HUES64 (cell line): ENCODE data around the gene PPP1CC.

Experiments
- H3K27ac ChIP-seq: 2 replicates; pipeline ENCODE4 v1.7.0; 2013; ENCODE audit warnings: low read depth, low read length, inconsistent platforms
- H3K27me3 ChIP-seq: 2 replicates; pipeline ENCODE4 v1.6.1; 2013; ENCODE audit warnings: mild to moderate bottlenecking, low read length; ENCODE audit not compliant: insufficient read depth
- H3K36me3 ChIP-seq: 2 replicates; pipeline ENCODE4 v1.6.1; 2013; ENCODE audit warnings: mild to moderate bottlenecking, low read length; ENCODE audit not compliant: insufficient read depth
- H3K4me1 ChIP-seq: 2 replicates; pipeline ENCODE4 v1.6.1; 2013; ENCODE audit warnings: mild to moderate bottlenecking, low read length, moderate library complexity; ENCODE audit not compliant: insufficient read depth
- H3K4me3 ChIP-seq: 2 replicates; pipeline ENCODE4 v1.5.1; 2013; ENCODE audit warnings: mild to moderate bottlenecking, low read length, moderate library complexity
- H3K9ac ChIP-seq: 2 replicates; pipeline ENCODE4 v1.6.1; 2013; ENCODE audit warnings: mild to moderate bottlenecking, low read depth, low read length
- H3K9me3 ChIP-seq: 2 replicates; pipeline ENCODE4 v1.6.1; 2013; ENCODE audit warnings: low read depth, low read length; ENCODE audit not compliant: insufficient read depth
- WGBS: fragments of 150-250, 120-280 bp; methylation state at CpG from one replicate; pipeline ENCODE4 v1.1.7; 2013; ENCODE audit warnings: missing lambda C conversion rate; 5-methylcytosine and 5-hydroxymethylcytosine counted together

PPP1CC gene

GRCh38 chr12:110698171-110698902 lies 44.4 kb downstream of the PPP1CC start:
- Histone ChIP-seq H3K4me1 (no peaks in the 10 kb centered on the region), H3K9ac (no peak overlapping the region), H3K27me3 (no peaks in the 10 kb centered on the region), H3K4me3 (no peak overlapping the region), H3K36me3 (no peaks in the 10 kb centered on the region), H3K9me3 (no peaks in the 10 kb centered on the region), H3K27ac (no peak overlapping the region)
- 63% methylated on average over 19 of the region's 20 CpGs for WGBS

DNA sequence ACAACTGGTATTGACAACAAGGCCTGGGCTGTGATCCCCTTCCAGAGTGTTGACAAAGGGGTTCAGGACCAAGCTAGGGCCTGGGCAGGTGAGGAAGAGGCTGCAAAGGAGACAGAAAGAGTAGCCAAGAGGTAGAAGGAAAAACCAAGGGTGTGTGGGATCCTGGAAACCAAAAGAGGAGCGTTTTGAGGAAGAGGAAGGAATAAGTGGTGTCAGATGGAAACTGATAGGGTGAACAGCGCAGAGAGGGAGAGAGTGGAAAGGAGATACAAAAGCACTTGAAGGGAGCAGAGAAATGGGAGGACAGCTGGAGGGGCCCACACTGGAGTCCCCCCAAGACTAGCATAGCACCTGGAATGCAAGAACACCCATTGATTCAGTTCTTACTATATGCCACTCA lies 45.5 kb downstream of the PPP1CC start:
- Histone ChIP-seq H3K4me1 (no peaks in the 10 kb centered on the region), H3K36me3 (no peaks in the 10 kb centered on the region), H3K27ac (no peak overlapping the region), H3K9ac (no peak overlapping the region), H3K9me3 (no peaks in the 10 kb centered on the region), H3K4me3 (no peak overlapping the region), H3K27me3 (no peaks in the 10 kb centered on the region)
- WGBS: 92% methylated on average over 2 of the region's 2 CpGs

DNA sequence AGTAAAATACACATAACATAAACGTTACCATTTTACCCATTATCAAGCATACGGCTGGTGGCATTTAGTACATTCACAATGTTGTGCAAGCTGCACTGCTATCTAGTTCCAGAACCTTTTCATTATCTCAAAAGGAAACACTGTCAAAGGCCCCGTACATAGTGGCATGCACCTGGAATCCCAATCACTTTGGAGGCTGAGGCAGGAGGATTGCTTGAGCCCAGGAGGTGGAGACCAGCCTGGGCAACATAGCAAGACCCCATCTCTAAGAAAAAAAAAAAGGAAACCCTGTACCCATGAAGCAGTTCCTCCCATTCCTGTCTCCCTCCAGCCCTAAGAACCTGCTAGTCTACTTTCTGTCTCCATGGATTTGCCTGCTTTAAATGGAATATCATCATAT lies 46.4 kb downstream of the PPP1CC start:
- Histone ChIP-seq H3K9ac (no peak overlapping the region), H3K9me3 (no peaks in the 10 kb centered on the region)
- 90% methylated on average over 3 of the region's 3 CpGs for WGBS

DNA sequence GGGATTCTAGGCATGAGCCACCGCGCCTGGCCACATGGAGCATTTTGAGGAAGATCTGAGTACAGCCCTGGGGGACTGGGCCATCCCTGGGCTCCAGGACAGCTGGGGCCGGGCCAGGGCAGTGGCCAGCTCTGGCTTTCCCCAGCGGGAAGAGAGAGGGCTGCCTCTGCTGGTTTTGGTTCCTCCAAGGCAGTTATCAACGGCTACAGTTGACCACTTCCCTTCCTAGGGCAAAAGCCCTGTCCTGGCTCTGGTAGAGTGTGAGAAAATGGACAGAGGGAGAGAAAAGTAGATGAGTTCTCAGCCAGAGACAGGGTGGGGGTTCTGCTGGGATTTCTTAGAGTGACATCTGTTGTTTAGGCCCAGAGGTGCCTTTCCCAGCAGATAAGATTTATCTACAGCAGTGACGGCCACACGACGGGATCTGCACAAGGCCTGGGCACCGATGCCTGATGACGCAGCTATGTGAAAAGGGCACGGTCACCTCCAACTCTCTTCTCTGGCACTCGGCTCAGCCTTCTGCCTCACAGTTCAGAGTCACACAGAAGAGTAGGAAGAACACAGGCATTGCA lies 48.3 kb downstream of the PPP1CC start:
- Histone ChIP-seq H3K36me3 (no peaks in the 10 kb centered on the region), H3K9ac (no peak overlapping the region), H3K27ac (no peak overlapping the region), H3K27me3 (no peaks in the 10 kb centered on the region), H3K4me3 (no peak overlapping the region), H3K4me1 (0 out of 2 replicates have a peak, but pooled peaks cover 5% of the 10 kb centered on the region), H3K9me3 (no peaks in the 10 kb centered on the region)
- 93% methylated on average over 12 of the region's 12 CpGs for WGBS

More for the DNA sequence above, 46.4 kb downstream of the PPP1CC start:
- no peaks in the 10 kb centered on the region for H3K27me3 ChIP-seq
- H3K36me3 ChIP-seq: no peaks in the 10 kb centered on the region
- H3K4me1 ChIP-seq: no peaks in the 10 kb centered on the region
- no peak overlapping the region for H3K4me3 ChIP-seq
- no peak overlapping the region for H3K27ac ChIP-seq

GRCh38 chr12:110693731-110694130 lies 49.0 kb downstream of the PPP1CC start:
- Histone ChIP-seq H3K27me3 (peaks cover under 1% of the 10 kb centered on the region; the same call in 1 of the 2 replicates), H3K9me3 (no peaks in the 10 kb centered on the region), H3K9ac (no peak overlapping the region), H3K27ac (no peak overlapping the region), H3K4me3 (no peak overlapping the region), H3K4me1 (0 out of 2 replicates have a peak, but pooled peaks cover 5% of the 10 kb centered on the region), H3K36me3 (no peaks in the 10 kb centered on the region)
- WGBS: 97% methylated on average over 7 of the region's 7 CpGs

DNA sequence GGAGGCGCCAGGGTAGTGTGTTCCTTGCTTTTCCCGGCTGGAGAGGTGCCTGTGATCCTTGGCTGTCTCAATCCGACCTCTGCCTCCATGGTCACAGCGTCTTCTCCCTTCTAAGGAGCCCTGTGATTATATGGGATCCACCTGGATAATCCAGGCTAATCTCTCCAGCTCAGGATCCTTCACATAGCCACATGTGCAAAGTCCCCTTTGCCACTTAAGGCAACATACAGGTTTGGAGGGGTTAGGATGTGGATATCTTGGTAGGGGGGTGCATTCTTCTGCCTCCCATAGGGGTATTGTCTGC lies 52.6 kb downstream of the PPP1CC start:
- no peaks in the 10 kb centered on the region for H3K9me3 ChIP-seq
- WGBS: 51% methylated on average over 4 of the region's 4 CpGs
- no peak overlapping the region for H3K9ac ChIP-seq
- H3K27ac ChIP-seq: no peak overlapping the region
- H3K36me3 ChIP-seq: no peaks in the 10 kb centered on the region
- H3K4me3 ChIP-seq: peak overlapping the region; percentile 57; the same call in 1 of the 2 replicates
- peaks cover 15% of the 10 kb centered on the region for H3K27me3 ChIP-seq
- 0 out of 2 replicates have a peak, but pooled peaks cover 5% of the 10 kb centered on the region for H3K4me1 ChIP-seq

DNA sequence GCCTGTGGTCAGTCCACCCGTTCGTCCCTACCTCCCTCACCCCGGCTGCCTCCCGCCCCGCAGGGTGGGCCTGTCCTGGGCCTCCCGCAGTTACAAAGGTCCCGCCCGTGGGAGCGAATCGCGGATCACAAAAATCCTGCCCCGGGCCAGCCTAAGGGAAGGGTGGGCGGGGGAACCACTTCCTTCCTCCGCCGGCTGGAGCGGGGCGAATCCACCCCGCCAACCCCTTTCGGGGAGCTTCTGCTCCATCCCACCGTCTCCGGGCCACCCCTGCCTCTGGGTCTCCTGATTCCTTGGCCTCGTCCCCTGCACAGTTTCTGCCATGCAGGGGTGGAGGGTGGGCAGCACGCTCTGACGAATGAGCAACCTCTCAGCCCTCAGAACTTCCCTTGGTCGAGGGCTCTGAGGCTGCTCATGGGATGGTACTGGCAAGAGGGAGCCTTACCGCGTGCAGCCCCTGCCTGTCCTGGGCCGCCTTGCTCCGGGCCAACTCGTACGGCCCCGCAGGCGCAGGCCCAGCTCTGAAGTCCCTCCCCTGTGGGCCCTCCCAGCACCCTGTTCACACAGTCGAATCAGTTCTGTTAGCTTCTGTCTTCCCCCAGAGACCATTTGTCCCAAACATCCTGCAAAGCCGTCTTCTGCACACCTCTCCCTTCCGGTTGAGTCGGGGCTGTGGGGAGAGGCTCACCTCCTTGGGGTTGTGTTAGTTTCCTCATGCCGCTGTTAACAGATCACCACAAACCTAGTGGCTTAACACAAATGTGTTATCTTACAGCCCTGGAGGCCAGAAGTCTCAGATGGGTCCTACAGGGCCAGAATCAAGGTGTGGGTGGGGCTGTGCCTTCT lies 53.2 kb downstream of the PPP1CC start:
- WGBS: 8% methylated on average over 38 of the region's 38 CpGs
- Histone ChIP-seq H3K4me3 (peak overlapping the region; percentile 57), H3K27ac (peak overlapping the region; percentile 36; the same call in 1 of the 2 replicates), H3K9me3 (no peaks in the 10 kb centered on the region), H3K9ac (peak overlapping the region; percentile 65), H3K27me3 (peaks cover 15% of the 10 kb centered on the region), H3K4me1 (0 out of 2 replicates have a peak, but pooled peaks cover 5% of the 10 kb centered on the region), H3K36me3 (no peaks in the 10 kb centered on the region)

GRCh38 chr12:110688446-110689280 lies 54.0 kb downstream of the PPP1CC start, which contains the start of gene HVCN1:
HVCN1 (minus strand) TSS chr12:110689115; CDS start chr12:110683245, 5,870 bp downstream.
- 5% methylated on average over 53 of the region's 64 CpGs for WGBS
- Histone ChIP-seq H3K9ac (peak within 1 kb of the TSS; percentile 65), H3K4me3 (peak within 1 kb of the TSS; percentile 57)

DNA sequence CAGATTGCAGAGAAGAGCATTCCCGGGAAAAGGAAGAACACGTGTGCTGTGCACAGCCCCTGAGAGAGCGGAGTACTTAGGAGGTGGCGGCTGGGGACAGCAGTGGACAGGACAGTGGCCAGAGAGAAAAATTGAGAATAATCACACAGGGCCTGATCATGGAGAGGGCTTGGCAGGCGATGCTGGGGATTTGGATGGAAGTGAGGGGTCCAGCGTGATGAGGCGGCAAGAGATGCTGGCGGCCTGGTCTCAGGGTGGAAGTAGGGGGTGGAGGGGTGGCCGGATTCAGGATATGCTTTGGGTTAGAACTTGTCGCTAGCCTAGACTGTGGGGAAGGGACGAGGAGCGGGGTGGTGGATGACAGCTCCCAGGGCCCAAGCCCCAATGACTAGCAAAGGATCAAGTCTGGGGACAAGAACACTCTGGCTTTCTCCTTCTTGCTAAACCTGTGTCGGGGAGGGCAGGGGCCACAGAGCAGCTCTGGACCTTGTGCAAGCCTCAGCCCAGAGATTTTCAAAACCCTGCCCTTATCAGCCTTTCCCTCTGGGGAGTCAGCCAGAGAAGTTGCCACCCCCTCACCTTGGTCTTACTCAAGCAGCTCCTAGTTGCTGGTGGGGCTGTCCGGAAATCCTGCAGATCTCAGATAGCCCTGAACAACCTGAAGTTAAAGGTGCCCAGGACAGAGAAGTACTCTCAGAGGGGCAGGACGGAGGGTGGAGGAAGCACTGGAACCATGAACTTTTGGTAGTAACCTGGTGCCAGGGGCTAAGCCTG lies 55.1 kb downstream of the PPP1CC start:
- Histone ChIP-seq H3K36me3 (no peaks in the 10 kb centered on the region), H3K27ac (no peak overlapping the region), H3K4me1 (0 out of 2 replicates have a peak, but pooled peaks cover 5% of the 10 kb centered on the region), H3K9ac (no peak overlapping the region), H3K27me3 (peaks cover 15% of the 10 kb centered on the region), H3K9me3 (no peaks in the 10 kb centered on the region), H3K4me3 (no peak overlapping the region)
- 93% methylated on average over 15 of the region's 15 CpGs for WGBS

More at GRCh38 chr12:110688446-110689280, 54.0 kb downstream of the PPP1CC start, which contains the start of gene HVCN1:
- peaks cover 15% of the 10 kb centered on the region for H3K27me3 ChIP-seq
- H3K27ac ChIP-seq: peak within 1 kb of the TSS; percentile 36; the same call in 1 of the 2 replicates
- no peaks in the 10 kb centered on the region for H3K36me3 ChIP-seq
- H3K4me1 ChIP-seq: 0 out of 2 replicates have a peak, but pooled peaks cover 5% of the 10 kb centered on the region
- no peaks in the 10 kb centered on the region for H3K9me3 ChIP-seq
